ENCODE data around the gene AKAP12. TPM values are rescaled to one million over a fixed set of nuclear protein-coding genes. Genes with fewer than 3 reads are reported as not detected.

Gene AKAP12
- total and polyA plus RNA-seq, 2 donors (not counting 1 experiment from before 2014, with no cell fraction given): 0.04 to 0.22 TPM

DNA sequence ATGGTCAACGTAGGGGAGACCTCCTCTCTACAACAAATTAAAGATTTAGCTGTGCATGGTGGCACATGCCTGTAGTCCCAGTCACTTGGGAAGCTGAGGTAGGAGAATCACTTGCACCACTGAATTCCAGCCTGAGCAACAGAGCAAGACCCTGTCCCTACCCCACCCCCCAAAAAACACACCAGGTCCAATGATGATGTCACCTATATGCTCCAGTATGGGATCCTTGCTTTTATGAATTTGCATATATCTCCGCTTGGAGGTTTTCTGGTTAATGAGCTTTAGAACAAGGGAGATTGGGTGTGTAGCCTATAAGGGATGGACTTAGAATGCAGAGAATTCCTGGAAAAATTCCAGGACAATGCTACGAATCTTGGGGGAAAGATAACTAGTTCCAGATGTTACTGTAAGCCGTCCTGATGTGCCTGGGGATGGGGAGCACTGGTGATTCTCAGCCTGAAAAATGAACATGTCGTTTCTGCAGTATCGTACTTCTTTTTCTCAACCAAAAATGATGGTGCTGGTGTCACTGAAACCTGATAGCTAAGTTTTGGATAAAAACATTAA is 90.4 kb downstream of the AKAP12 start:
- H3K4me3 ChIP-seq (ENCODE audit: control extremely low read depth in 1 of 5, extremely low read depth in 1 of 5, insufficient read depth in 1 of 5, low read depth in 2 of 5, low read length in 4 of 5): no peak overlapping the region
- H3K9me3 ChIP-seq (ENCODE audit: control extremely low read depth in 1 of 3, control insufficient read depth in 2 of 3, insufficient read depth in 1 of 3, low read length in 2 of 3): peaks cover 0 to 5% (median 0%) of the 10 kb centered on the region in 3 donors
- POLR2A ChIA-PET: no interaction called here
- ATAC-seq (ENCODE audit: low read depth) (no peak), DNase-seq (no peak)
- no peak overlapping the region for H2AFZ ChIP-seq (ENCODE audit: insufficient read depth, low read depth, low read length, poor library complexity, severe bottlenecking)
- WGBS (ENCODE audit: insufficient coverage): 89% methylated on average over 3 of the region's 6 CpGs
- no peaks in the 10 kb centered on the region for H3K36me3 ChIP-seq (replicated peaks in 1 of 2; ENCODE audit: control extremely low read depth in 1 of 2, control insufficient read depth in 1 of 2, extremely low read depth in 1 of 2, insufficient read depth in 2 of 2, low read length in 1 of 2)
- H3K9me3 Mint-ChIP-seq (ENCODE audit: insufficient read depth): no peaks in the 10 kb centered on the region
- H3K4me2 ChIP-seq (replicated peaks; ENCODE audit: low read depth, low read length, poor library complexity, severe bottlenecking): no peak overlapping the region
- H3K27me3 ChIP-seq (replicated peaks in 1 of 4; ENCODE audit: control extremely low read depth in 1 of 4, control insufficient read depth in 3 of 4, insufficient read depth in 4 of 4, low read length in 3 of 4): peaks cover 0 to 8% (median 1%) of the 10 kb centered on the region in 4 experiments
- H3K27me3 Mint-ChIP-seq: peaks cover 47% of the 10 kb centered on the region
- intact Hi-C loops (cut with micrococcal nuclease): no loop called here
- H3K4me3 Mint-ChIP-seq: no peak overlapping the region
- CTCF ChIA-PET: interaction anchor here (0.7 to 11.3 kb wide), 2 partner anchors 59 to 438 kb away, joined by 5 to 297 read pairs; no protein-coding TSS in a partner anchor
- TF ChIP-seq, protein P1, sequence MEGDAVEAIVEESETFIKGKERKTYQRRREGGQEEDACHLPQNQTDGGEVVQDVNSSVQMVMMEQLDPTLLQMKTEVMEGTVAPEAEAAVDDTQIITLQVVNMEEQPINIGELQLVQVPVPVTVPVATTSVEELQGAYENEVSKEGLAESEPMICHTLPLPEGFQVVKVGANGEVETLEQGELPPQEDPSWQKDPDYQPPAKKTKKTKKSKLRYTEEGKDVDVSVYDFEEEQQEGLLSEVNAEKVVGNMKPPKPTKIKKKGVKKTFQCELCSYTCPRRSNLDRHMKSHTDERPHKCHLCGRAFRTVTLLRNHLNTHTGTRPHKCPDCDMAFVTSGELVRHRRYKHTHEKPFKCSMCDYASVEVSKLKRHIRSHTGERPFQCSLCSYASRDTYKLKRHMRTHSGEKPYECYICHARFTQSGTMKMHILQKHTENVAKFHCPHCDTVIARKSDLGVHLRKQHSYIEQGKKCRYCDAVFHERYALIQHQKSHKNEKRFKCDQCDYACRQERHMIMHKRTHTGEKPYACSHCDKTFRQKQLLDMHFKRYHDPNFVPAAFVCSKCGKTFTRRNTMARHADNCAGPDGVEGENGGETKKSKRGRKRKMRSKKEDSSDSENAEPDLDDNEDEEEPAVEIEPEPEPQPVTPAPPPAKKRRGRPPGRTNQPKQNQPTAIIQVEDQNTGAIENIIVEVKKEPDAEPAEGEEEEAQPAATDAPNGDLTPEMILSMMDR (IDR thresholded peaks at IDR 0.05): no peak
- no peak for TF ChIP-seq EZH2 (IDR thresholded peaks at IDR 0.05; ENCODE audit: borderline replicate concordance, insufficient read depth, low read depth, low read length, poor library complexity, severe bottlenecking)
- no peaks in the 10 kb centered on the region for H3K79me2 ChIP-seq (ENCODE audit: control insufficient read depth, insufficient read depth, low read length)
- H3K27ac Mint-ChIP-seq: no peak overlapping the region
- H3K9ac ChIP-seq (ENCODE audit: low read length): no peak overlapping the region
- peaks cover 14% of the 10 kb centered on the region for H3K4me1 Mint-ChIP-seq
- H4K20me1 ChIP-seq (ENCODE audit: control insufficient read depth, insufficient read depth, low read length, poor library complexity, severe bottlenecking): no peaks in the 10 kb centered on the region
- peaks cover 9 to 10% of the 10 kb centered on the region in 2 donors for H3K4me1 ChIP-seq (ENCODE audit: control insufficient read depth in 2 of 2, insufficient read depth in 2 of 2, low read length in 2 of 2)
- no peak overlapping the region for H3K27ac ChIP-seq (ENCODE audit: low read length in 2 of 2)

DNA sequence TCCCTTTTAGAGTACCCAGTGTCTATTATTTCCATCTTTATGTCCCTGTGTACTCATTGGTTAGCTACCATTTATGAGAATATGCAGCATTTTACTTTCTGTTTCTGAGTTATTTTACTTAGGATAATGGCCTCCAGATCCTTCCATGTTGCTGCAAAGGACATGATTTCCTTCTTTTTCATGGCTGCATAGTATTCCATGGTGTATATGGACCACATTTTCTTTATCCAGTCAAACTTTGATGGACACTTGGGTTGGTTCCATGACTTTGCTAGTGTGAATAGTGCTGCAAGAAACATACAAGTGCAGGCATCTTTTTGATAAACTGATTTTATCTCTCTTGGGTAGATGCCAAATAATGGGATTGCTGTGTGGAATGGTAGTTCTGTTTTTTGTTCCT is 96.2 kb downstream of the AKAP12 start:
- ChIA-PET CTCF (interaction anchor here (0.9 to 4.2 kb wide), 6 partner anchors 12 to 443 kb away, joined by 3 to 38 read pairs (median 5); no protein-coding TSS in a partner anchor), POLR2A (no interaction called here)
- DNase-seq (no peak), ATAC-seq (ENCODE audit: low read depth) (no peak)
- TF ChIP-seq, protein P1 (IDR thresholded peaks at IDR 0.05): no peak
- no peak for TF ChIP-seq EZH2 (IDR thresholded peaks at IDR 0.05; ENCODE audit: borderline replicate concordance, insufficient read depth, low read depth, low read length, poor library complexity, severe bottlenecking)
- no peak overlapping the region for H3K4me2 ChIP-seq (replicated peaks; ENCODE audit: low read depth, low read length, poor library complexity, severe bottlenecking)
- H3K9me3 ChIP-seq (ENCODE audit: control extremely low read depth in 1 of 3, control insufficient read depth in 2 of 3, insufficient read depth in 1 of 3, low read length in 2 of 3): peaks cover 0 to 4% (median 0%) of the 10 kb centered on the region in 3 donors
- peaks cover 3% of the 10 kb centered on the region for H3K4me1 Mint-ChIP-seq
- H3K9me3 Mint-ChIP-seq (ENCODE audit: insufficient read depth): peaks cover 2% of the 10 kb centered on the region
- no peak overlapping the region for H3K27ac Mint-ChIP-seq
- no peaks in the 10 kb centered on the region for H3K79me2 ChIP-seq (ENCODE audit: control insufficient read depth, insufficient read depth, low read length)
- no peak overlapping the region for H3K4me3 ChIP-seq (ENCODE audit: control extremely low read depth in 1 of 5, extremely low read depth in 1 of 5, insufficient read depth in 1 of 5, low read depth in 2 of 5, low read length in 4 of 5)
- H2AFZ ChIP-seq (ENCODE audit: insufficient read depth, low read depth, low read length, poor library complexity, severe bottlenecking): no peak overlapping the region
- no peaks in the 10 kb centered on the region for H3K27me3 ChIP-seq (replicated peaks in 1 of 4; ENCODE audit: control extremely low read depth in 1 of 4, control insufficient read depth in 3 of 4, insufficient read depth in 4 of 4, low read length in 3 of 4)
- no peak overlapping the region for H3K4me3 Mint-ChIP-seq
- no peak overlapping the region for H3K27ac ChIP-seq (ENCODE audit: low read length in 2 of 2)
- H3K4me1 ChIP-seq (ENCODE audit: control insufficient read depth in 2 of 2, insufficient read depth in 2 of 2, low read length in 2 of 2): no peaks in the 10 kb centered on the region
- H4K20me1 ChIP-seq (ENCODE audit: control insufficient read depth, insufficient read depth, low read length, poor library complexity, severe bottlenecking): no peaks in the 10 kb centered on the region
- H3K9ac ChIP-seq (ENCODE audit: low read length): no peak overlapping the region
- H3K27me3 Mint-ChIP-seq: peaks cover 31% of the 10 kb centered on the region
- H3K36me3 ChIP-seq (replicated peaks in 1 of 2; ENCODE audit: control extremely low read depth in 1 of 2, control insufficient read depth in 1 of 2, extremely low read depth in 1 of 2, insufficient read depth in 2 of 2, low read length in 1 of 2): no peaks in the 10 kb centered on the region
- intact Hi-C loops (cut with micrococcal nuclease): no loop called here

Measured in B cell (primary cell).